ENCODE data around the gene KRTAP9-7. TPM values are rescaled to one million over a fixed set of nuclear protein-coding genes. Genes with fewer than 3 reads are reported as not detected.

KRTAP9-7 gene
- total and polyA plus RNA-seq, 2 of the 4 experiments (the other 2 are of a cell fraction): not detected

DNA sequence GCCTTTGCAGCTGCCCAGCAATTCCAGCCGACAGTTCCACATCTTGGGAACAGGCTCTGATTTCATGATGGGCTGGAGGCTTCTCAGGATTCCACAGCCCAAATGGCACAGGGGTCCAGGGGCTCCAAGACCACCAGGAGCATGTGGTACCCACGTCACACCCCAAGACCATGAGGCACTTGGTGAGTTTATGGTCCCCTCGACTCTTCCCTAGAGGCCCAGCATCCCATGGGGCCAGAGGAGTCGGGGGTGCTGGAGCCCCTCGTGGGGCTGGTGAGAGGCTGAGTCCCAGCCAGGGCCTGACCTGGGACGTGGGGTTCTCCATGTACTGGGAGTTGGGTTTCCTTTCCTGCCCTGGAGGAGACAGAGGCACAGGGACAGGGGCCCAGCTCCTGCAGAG is 50.1 kb downstream of the KRTAP9-7 start:
- H3K4me1 ChIP-seq (ENCODE audit: control insufficient read depth, insufficient read depth, low read length): peaks cover 2% of the 10 kb centered on the region
- H2BK20ac ChIP-seq (ENCODE audit: low read depth, low read length): peak overlapping the region; percentile 42; the same call in 1 of the 2 replicates
- no peak for ATAC-seq (ENCODE audit: low read depth)
- H3K4me2 ChIP-seq (ENCODE audit: low read depth, low read length): no peak overlapping the region
- H2BK5ac ChIP-seq (ENCODE audit: low read depth, low read length, poor library complexity, severe bottlenecking): no peak overlapping the region
- no peaks in the 10 kb centered on the region for H3K36me3 ChIP-seq (ENCODE audit: control insufficient read depth, insufficient read depth, low read length)
- H4K20me1 ChIP-seq (ENCODE audit: insufficient read depth, low read length): no peaks in the 10 kb centered on the region
- H3K18ac ChIP-seq (ENCODE audit: low read depth, low read length): no peak overlapping the region
- H3K27ac ChIP-seq (ENCODE audit: insufficient read depth, low read length): no peak overlapping the region
- WGBS, 2 experiments (ENCODE audit: extremely low coverage in 2 of 2, insufficient read length in 1 of 2): no CpG with 5 or more reads among the region's 6 CpGs
- H2AK5ac ChIP-seq (ENCODE audit: low read depth, low read length): no peak overlapping the region; the same call in none of the 2 replicates
- BruUV-seq (replicated peaks): no TSS peak
- DNase-seq: no peak
- no peak overlapping the region for H3K14ac ChIP-seq (replicated peaks; ENCODE audit: low read depth, low read length)
- peak overlapping the region; percentile 55 for H2AK9ac ChIP-seq (replicated peaks; ENCODE audit: low read depth, low read length, poor library complexity)
- no peak overlapping the region; a peak in 1 of 4 replicates for H4K8ac ChIP-seq (ENCODE audit: low read depth in 2 of 2, low read length in 2 of 2)
- H3K79me1 ChIP-seq (ENCODE audit: low read depth in 1 of 2, low read length in 2 of 2): no peaks in the 10 kb centered on the region
- H4K91ac ChIP-seq (ENCODE audit: insufficient read depth, low read depth, low read length): peak overlapping the region; percentile 64; the same call in 1 of the 2 replicates
- 0 out of 3 replicates have a peak overlapping the region, but pooled peaks have one; percentile 56 for H2BK15ac ChIP-seq (ENCODE audit: low read depth, low read length)
- H3K9ac ChIP-seq (ENCODE audit: low read depth, low read length): no peak overlapping the region
- ChIA-PET POLR2A (ENCODE audit: unreplicated experiment) (no interaction called here), CTCF (no interaction called here)
- peaks cover 3% of the 10 kb centered on the region; the same call in 1 of the 2 replicates for H3K9me3 ChIP-seq (ENCODE audit: control insufficient read depth, insufficient read depth, low read length)
- no peak overlapping the region for H3K4me3 ChIP-seq (ENCODE audit: insufficient read depth, low read depth, low read length)
- no peak overlapping the region for H3K23ac ChIP-seq (ENCODE audit: low read depth, low read length)
- no peaks in the 10 kb centered on the region for H3K27me3 ChIP-seq (ENCODE audit: control insufficient read depth, insufficient read depth, low read length)
- TF ChIP-seq FOS (IDR thresholded peaks at IDR 0.05; ENCODE audit: low read depth, low read length) (no peak), CHD1 (IDR thresholded peaks at IDR 0.05; ENCODE audit: low read depth, low read length) (no peak), SMC3 (IDR thresholded peaks at IDR 0.05; ENCODE audit: low read depth, low read length) (no peak), RCOR1 (IDR thresholded peaks at IDR 0.05; ENCODE audit: insufficient replicate concordance, low read length) (no peak)
- H3K9me1 ChIP-seq (ENCODE audit: insufficient read depth, low read length): peaks cover 3% of the 10 kb centered on the region; the same call in 1 of the 2 replicates
- H4K5ac ChIP-seq (ENCODE audit: low read depth, low read length): no peak overlapping the region
- in situ Hi-C loops (cut with MboI; ENCODE audit: low sequenced_read_pairs) (no loop called here), intact Hi-C loops (cut with micrococcal nuclease) (no loop called here), dilution Hi-C loops (cut with HindIII; ENCODE audit: low sequenced_read_pairs, unreplicated experiment) (no loop called here)
- no peak overlapping the region for H2AFZ ChIP-seq (replicated peaks; ENCODE audit: low read length, poor library complexity)
- H3K56ac ChIP-seq (ENCODE audit: extremely low read depth, insufficient read depth, low read length): no peak overlapping the region
- H2BK120ac ChIP-seq (ENCODE audit: low read depth, low read length): peak overlapping the region; percentile 11; the same call in 1 of the 2 replicates
- 0 out of 2 replicates have a peak overlapping the region, but pooled peaks have one; percentile 16 for H3K4ac ChIP-seq (ENCODE audit: low read depth, low read length)

Small RNAs within 50 kb of the gene (microRNA-seq; reads per million reads assigned to microRNA genes)
- gene KRTAP9-10P (ENCODE audit: insufficient read depth, insufficient read length): not detected

Small RNAs within 50 kb of the gene (small RNA-seq; reads per million reads assigned to genes)
- gene KRTAP9-10P: 0 reads per million in 5 experiments

Other genes starting within 250 kb of the KRTAP9-7 start
Only the 30 nearest of the 41 such genes appear.
- gene KRTAP4-7, start 191.5 kb upstream of the KRTAP9-7 start, total RNA-seq (2012; rRNA removed): not detected in 2 replicates
- 0.11 TPM in 1 of 2 replicates, not detected in the other for gene KRTAP4-7, start 191.5 kb upstream of the KRTAP9-7 start, polyA plus RNA-seq (2012; rRNA removed)
- not detected in 2 replicates for gene KRTAP4-8, start 177.6 kb upstream of the KRTAP9-7 start, total RNA-seq (2012; rRNA removed)
- gene KRTAP4-8, start 177.6 kb upstream of the KRTAP9-7 start, polyA plus RNA-seq (2012; rRNA removed): not detected in 2 replicates
- not detected in 2 replicates for gene KRTAP4-16, start 173.5 kb upstream of the KRTAP9-7 start, total RNA-seq (2012; rRNA removed)
- gene KRTAP4-16, start 173.5 kb upstream of the KRTAP9-7 start, polyA plus RNA-seq (2012; rRNA removed): not detected in 2 replicates
- gene KRTAP4-9, start 170.3 kb upstream of the KRTAP9-7 start, total RNA-seq (2012; rRNA removed): not detected in 2 replicates
- gene KRTAP4-9, start 170.3 kb upstream of the KRTAP9-7 start, polyA plus RNA-seq (2012; rRNA removed): 0.24 TPM in 2 replicates
- not detected in 2 replicates for gene KRTAP4-11, start 157.3 kb upstream of the KRTAP9-7 start, total RNA-seq (2012; rRNA removed)
- not detected in 2 replicates for gene KRTAP4-11, start 157.3 kb upstream of the KRTAP9-7 start, polyA plus RNA-seq (2012; rRNA removed)
- 0.18 TPM in 1 of 2 replicates, not detected in the other for gene KRTAP4-12, start 151.5 kb upstream of the KRTAP9-7 start, total RNA-seq (2012; rRNA removed)
- gene KRTAP4-12, start 151.5 kb upstream of the KRTAP9-7 start, polyA plus RNA-seq (2012; rRNA removed): 1.0 and 1.1 TPM in 2 replicates
- gene KRTAP4-6, start 135.2 kb upstream of the KRTAP9-7 start, total RNA-seq (2012; rRNA removed): not detected in 2 replicates
- not detected in 2 replicates for gene KRTAP4-6, start 135.2 kb upstream of the KRTAP9-7 start, polyA plus RNA-seq (2012; rRNA removed)
- gene KRTAP4-5, start 125.9 kb upstream of the KRTAP9-7 start, total RNA-seq (2012; rRNA removed): not detected in 2 replicates
- gene KRTAP4-5, start 125.9 kb upstream of the KRTAP9-7 start, polyA plus RNA-seq (2012; rRNA removed): not detected in 2 replicates
- gene KRTAP4-4, start 115.0 kb upstream of the KRTAP9-7 start, total RNA-seq (2012; rRNA removed): not detected in 2 replicates
- gene KRTAP4-4, start 115.0 kb upstream of the KRTAP9-7 start, polyA plus RNA-seq (2012; rRNA removed): not detected in 2 replicates
- not detected in 2 replicates for gene KRTAP4-3, start 107.5 kb upstream of the KRTAP9-7 start, total RNA-seq (2012; rRNA removed)
- gene KRTAP4-3, start 107.5 kb upstream of the KRTAP9-7 start, polyA plus RNA-seq (2012; rRNA removed): not detected in 2 replicates
- gene KRTAP4-2, start 97.5 kb upstream of the KRTAP9-7 start, total RNA-seq (2012; rRNA removed): not detected in 2 replicates
- not detected in 2 replicates for gene KRTAP4-2, start 97.5 kb upstream of the KRTAP9-7 start, polyA plus RNA-seq (2012; rRNA removed)
- gene KRTAP4-1, start 90.8 kb upstream of the KRTAP9-7 start, total RNA-seq (2012; rRNA removed): not detected in 2 replicates
- gene KRTAP4-1, start 90.8 kb upstream of the KRTAP9-7 start, polyA plus RNA-seq (2012; rRNA removed): not detected in 2 replicates
- not detected in 2 replicates for gene KRTAP9-1, start 85.8 kb upstream of the KRTAP9-7 start, total RNA-seq (2012; rRNA removed)
- not detected in 2 replicates for gene KRTAP9-1, start 85.8 kb upstream of the KRTAP9-7 start, polyA plus RNA-seq (2012; rRNA removed)
- gene KRTAP9-2, start 49.0 kb upstream of the KRTAP9-7 start, total RNA-seq (2012; rRNA removed): not detected in 2 replicates
- not detected in 2 replicates for gene KRTAP9-2, start 49.0 kb upstream of the KRTAP9-7 start, polyA plus RNA-seq (2012; rRNA removed)
- not detected in 2 replicates for gene KRTAP9-3, start 43.2 kb upstream of the KRTAP9-7 start, total RNA-seq (2012; rRNA removed)
- gene KRTAP9-3, start 43.2 kb upstream of the KRTAP9-7 start, polyA plus RNA-seq (2012; rRNA removed): not detected in 2 replicates
- gene KRTAP9-8, start 37.7 kb upstream of the KRTAP9-7 start, total RNA-seq (2012; rRNA removed): not detected in 2 replicates
- gene KRTAP9-8, start 37.7 kb upstream of the KRTAP9-7 start, polyA plus RNA-seq (2012; rRNA removed): not detected in 2 replicates
- gene KRTAP9-4, start 26.0 kb upstream of the KRTAP9-7 start, total RNA-seq (2012; rRNA removed): not detected in 2 replicates
- gene KRTAP9-4, start 26.0 kb upstream of the KRTAP9-7 start, polyA plus RNA-seq (2012; rRNA removed): not detected in 2 replicates
- gene KRTAP9-9, start 20.3 kb upstream of the KRTAP9-7 start, total RNA-seq (2012; rRNA removed): not detected in 2 replicates
- not detected in 2 replicates for gene KRTAP9-9, start 20.3 kb upstream of the KRTAP9-7 start, polyA plus RNA-seq (2012; rRNA removed)
- not detected in 2 replicates for gene KRTAP9-6, start 10.3 kb upstream of the KRTAP9-7 start, total RNA-seq (2012; rRNA removed)
- not detected in 2 replicates for gene KRTAP9-6, start 10.3 kb upstream of the KRTAP9-7 start, polyA plus RNA-seq (2012; rRNA removed)
- not detected in 2 replicates for gene KRTAP29-1, start 27.2 kb downstream of the KRTAP9-7 start, total RNA-seq (2012; rRNA removed)
- gene KRTAP29-1, start 27.2 kb downstream of the KRTAP9-7 start, polyA plus RNA-seq (2012; rRNA removed): not detected in 2 replicates
- gene KRTAP16-1, start 33.6 kb downstream of the KRTAP9-7 start, total RNA-seq (2012; rRNA removed): not detected in 2 replicates
- gene KRTAP16-1, start 33.6 kb downstream of the KRTAP9-7 start, polyA plus RNA-seq (2012; rRNA removed): not detected in 2 replicates
- gene KRTAP17-1, start 40.0 kb downstream of the KRTAP9-7 start, total RNA-seq (2012; rRNA removed): not detected in 2 replicates
- gene KRTAP17-1, start 40.0 kb downstream of the KRTAP9-7 start, polyA plus RNA-seq (2012; rRNA removed): not detected in 2 replicates
- gene KRT33A, start 75.1 kb downstream of the KRTAP9-7 start, total RNA-seq (2012; rRNA removed): not detected in 2 replicates
- gene KRT33A, start 75.1 kb downstream of the KRTAP9-7 start, polyA plus RNA-seq (2012; rRNA removed): not detected in 2 replicates
- gene KRT33B, start 94.1 kb downstream of the KRTAP9-7 start, total RNA-seq (2012; rRNA removed): 0.18 and 0.28 TPM in 2 replicates
- 0.14 and 0.22 TPM in 2 replicates for gene KRT33B, start 94.1 kb downstream of the KRTAP9-7 start, polyA plus RNA-seq (2012; rRNA removed)
- gene KRT34, start 106.6 kb downstream of the KRTAP9-7 start, total RNA-seq (2012; rRNA removed): 3.6 and 3.9 TPM in 2 replicates
- gene KRT34, start 106.6 kb downstream of the KRTAP9-7 start, polyA plus RNA-seq (2012; rRNA removed): 3.4 and 4.2 TPM in 2 replicates
- not detected in 2 replicates for gene KRT31, start 121.9 kb downstream of the KRTAP9-7 start, total RNA-seq (2012; rRNA removed)
- 0.05 TPM in 1 of 2 replicates, not detected in the other for gene KRT31, start 121.9 kb downstream of the KRTAP9-7 start, polyA plus RNA-seq (2012; rRNA removed)
- not detected in 2 replicates for gene KRT37, start 148.9 kb downstream of the KRTAP9-7 start, total RNA-seq (2012; rRNA removed)
- gene KRT37, start 148.9 kb downstream of the KRTAP9-7 start, polyA plus RNA-seq (2012; rRNA removed): not detected in 2 replicates
- gene KRT38, start 165.3 kb downstream of the KRTAP9-7 start, total RNA-seq (2012; rRNA removed): not detected in 2 replicates
- gene KRT38, start 165.3 kb downstream of the KRTAP9-7 start, polyA plus RNA-seq (2012; rRNA removed): 0.04 and 0.09 TPM in 2 replicates
- gene KRT32, start 191.7 kb downstream of the KRTAP9-7 start, total RNA-seq (2012; rRNA removed): not detected in 2 replicates
- gene KRT32, start 191.7 kb downstream of the KRTAP9-7 start, polyA plus RNA-seq (2012; rRNA removed): 0.06 and 0.09 TPM in 2 replicates
- gene KRT35, start 205.5 kb downstream of the KRTAP9-7 start, total RNA-seq (2012; rRNA removed): not detected in 2 replicates
- gene KRT35, start 205.5 kb downstream of the KRTAP9-7 start, polyA plus RNA-seq (2012; rRNA removed): not detected in 2 replicates